ENCODE data around the gene UPF1.

- no peak for TF ChIP-seq CTCF (IDR thresholded peaks at IDR 0.05; ENCODE audit: insufficient read depth, low read length)
- TF ChIP-seq GABPA (IDR thresholded peaks at IDR 0.05; ENCODE audit: low read depth), result no peak
Measured at GRCh38 chr19:18895824-18896341, 64.1 kb downstream of the UPF1 start, which contains the start of gene CERS1.

All from HL-60 (cell line).